Measurements from ENCODE around the gene GRIA4.
"Not testable (repeated sequence)": the region's sequence is repeated elsewhere in the genome, so short reads cannot be mapped to it uniquely, and the experiment has no call there.

Gene GRIA4

DNA sequence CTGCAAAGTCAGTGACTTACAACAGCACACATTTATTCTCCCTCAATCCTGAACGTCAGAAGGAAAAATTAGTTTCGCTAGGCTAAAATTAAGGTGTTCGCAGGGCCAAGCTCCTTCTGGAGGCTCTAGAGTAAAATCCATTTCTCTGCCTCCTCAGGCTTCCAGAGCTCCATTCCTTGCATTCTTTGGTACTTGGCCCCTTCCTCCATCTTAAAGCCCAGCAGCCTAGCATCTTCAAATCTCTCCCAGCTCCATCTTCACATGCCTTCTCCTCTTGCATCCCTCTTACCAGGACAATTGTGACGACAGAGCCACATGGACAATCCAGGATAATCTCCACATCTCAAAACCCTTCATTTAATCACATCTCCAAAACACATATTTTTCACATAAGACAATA, 165.0 kb downstream of the GRIA4 start:
- Histone ChIP-seq H3K27me3 (ENCODE audit: control insufficient read depth, insufficient read depth, low read length) (no peaks in the 10 kb centered on the region), H3K4me1 (ENCODE audit: control insufficient read depth, insufficient read depth, low read length) (no peaks in the 10 kb centered on the region), H3K9ac (ENCODE audit: low read length) (no peak overlapping the region), H3K9me3 (ENCODE audit: control insufficient read depth, low read length) (no peaks in the 10 kb centered on the region), H3K36me3 (ENCODE audit: control insufficient read depth, insufficient read depth, low read length) (no peaks in the 10 kb centered on the region), H3K4me3 (ENCODE audit: low read length) (no peak overlapping the region)

- H3K9me3 ChIP-seq (ENCODE audit: control insufficient read depth, low read length): no peaks in the 10 kb centered on the region
- H3K4me1 ChIP-seq (ENCODE audit: control insufficient read depth, insufficient read depth, low read length): no peaks in the 10 kb centered on the region
- no peak overlapping the region for H3K4me3 ChIP-seq (ENCODE audit: low read length)
- H3K36me3 ChIP-seq (ENCODE audit: control insufficient read depth, insufficient read depth, low read length): no peaks in the 10 kb centered on the region
- H3K9ac ChIP-seq (ENCODE audit: low read length): no peak overlapping the region
- no peaks in the 10 kb centered on the region for H3K27me3 ChIP-seq (ENCODE audit: control insufficient read depth, insufficient read depth, low read length)
These were observed 171.1 kb downstream of the GRIA4 start for GRCh38 chr11:105780781-105781525.

GRCh38 chr11:105781807-105782206, 171.9 kb downstream of the GRIA4 start:
- no peak overlapping the region for H3K9ac ChIP-seq (ENCODE audit: low read length)
- H3K36me3 ChIP-seq (ENCODE audit: control insufficient read depth, insufficient read depth, low read length): no peaks in the 10 kb centered on the region
- H3K4me3 ChIP-seq (ENCODE audit: low read length): no peak overlapping the region
- H3K27me3 ChIP-seq (ENCODE audit: control insufficient read depth, insufficient read depth, low read length): no peaks in the 10 kb centered on the region
- H3K9me3 ChIP-seq (ENCODE audit: control insufficient read depth, low read length): no peaks in the 10 kb centered on the region
- H3K4me1 ChIP-seq (ENCODE audit: control insufficient read depth, insufficient read depth, low read length): no peaks in the 10 kb centered on the region

- H3K9me3 ChIP-seq (ENCODE audit: control insufficient read depth, low read length): no peaks in the 10 kb centered on the region
- H3K36me3 ChIP-seq (ENCODE audit: control insufficient read depth, insufficient read depth, low read length): no peaks in the 10 kb centered on the region
These were observed 173.3 kb downstream of the GRIA4 start for GRCh38 chr11:105783216-105783615.

DNA sequence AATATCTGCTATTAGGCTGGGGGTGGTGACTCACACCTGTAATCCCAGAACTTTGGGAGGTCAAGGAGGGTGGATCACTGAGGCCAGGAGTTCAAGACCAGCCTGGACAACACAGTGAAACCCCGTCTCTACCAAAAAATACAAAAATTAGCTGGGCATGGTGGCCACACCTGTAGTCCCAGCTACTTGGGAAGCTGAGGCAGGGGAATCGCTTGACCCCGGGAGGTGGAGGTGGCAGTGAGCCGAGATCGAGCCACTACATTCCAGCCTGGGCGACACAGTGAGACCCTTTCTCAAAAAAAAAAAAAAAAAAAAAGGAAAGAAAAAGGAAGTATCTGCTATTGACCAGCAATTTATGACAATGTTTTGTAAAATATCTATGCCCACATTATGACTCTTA, 176.0 kb downstream of the GRIA4 start:
- H3K27me3 ChIP-seq (ENCODE audit: control insufficient read depth, insufficient read depth, low read length); H3K4me3 ChIP-seq (ENCODE audit: low read length); H3K36me3 ChIP-seq (ENCODE audit: control insufficient read depth, insufficient read depth, low read length); H3K9me3 ChIP-seq (ENCODE audit: control insufficient read depth, low read length); H3K9ac ChIP-seq (ENCODE audit: low read length); H3K4me1 ChIP-seq (ENCODE audit: control insufficient read depth, insufficient read depth, low read length): not testable (repeated sequence)

More at GRCh38 chr11:105783216-105783615, 173.3 kb downstream of the GRIA4 start:
- Histone ChIP-seq H3K4me3 (ENCODE audit: low read length) (no peak overlapping the region), H3K27me3 (ENCODE audit: control insufficient read depth, insufficient read depth, low read length) (no peaks in the 10 kb centered on the region), H3K9ac (ENCODE audit: low read length) (no peak overlapping the region), H3K4me1 (ENCODE audit: control insufficient read depth, insufficient read depth, low read length) (no peaks in the 10 kb centered on the region)

GRCh38 chr11:105786741-105787140, 176.9 kb downstream of the GRIA4 start:
- no peaks in the 10 kb centered on the region for H3K27me3 ChIP-seq (ENCODE audit: control insufficient read depth, insufficient read depth, low read length)
- H3K9me3 ChIP-seq (ENCODE audit: control insufficient read depth, low read length): no peaks in the 10 kb centered on the region
- no peaks in the 10 kb centered on the region for H3K36me3 ChIP-seq (ENCODE audit: control insufficient read depth, insufficient read depth, low read length)
- H3K4me3 ChIP-seq (ENCODE audit: low read length): no peak overlapping the region
- H3K4me1 ChIP-seq (ENCODE audit: control insufficient read depth, insufficient read depth, low read length): no peaks in the 10 kb centered on the region
- no peak overlapping the region for H3K9ac ChIP-seq (ENCODE audit: low read length)

- no peaks in the 10 kb centered on the region for H3K36me3 ChIP-seq (ENCODE audit: control insufficient read depth, insufficient read depth, low read length)
- no peaks in the 10 kb centered on the region for H3K27me3 ChIP-seq (ENCODE audit: control insufficient read depth, insufficient read depth, low read length)
- no peak overlapping the region for H3K4me3 ChIP-seq (ENCODE audit: low read length)
- no peak overlapping the region for H3K9ac ChIP-seq (ENCODE audit: low read length)
- no peaks in the 10 kb centered on the region for H3K4me1 ChIP-seq (ENCODE audit: control insufficient read depth, insufficient read depth, low read length)
- no peaks in the 10 kb centered on the region for H3K9me3 ChIP-seq (ENCODE audit: control insufficient read depth, low read length)
These were observed 179.9 kb downstream of the GRIA4 start for GRCh38 chr11:105789579-105790420.

DNA sequence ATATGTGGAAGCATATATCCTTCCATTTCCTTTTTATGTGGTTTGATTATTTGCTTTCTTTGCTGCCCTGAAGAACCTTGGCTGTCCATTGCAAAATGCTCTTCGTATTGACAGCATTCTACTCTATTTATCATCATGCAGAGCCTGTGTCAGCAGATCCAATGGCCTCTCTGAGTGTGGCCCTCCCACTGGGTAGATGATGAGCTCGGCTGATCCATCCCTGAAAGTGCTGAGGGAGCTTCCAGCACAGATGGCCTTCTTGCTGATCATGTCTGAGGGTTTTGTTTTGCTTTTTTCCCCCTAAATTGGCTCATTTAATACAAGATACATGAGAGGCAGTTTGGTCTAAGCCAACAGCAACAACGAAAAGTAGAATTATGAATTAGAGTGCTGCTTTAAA, 181.0 kb downstream of the GRIA4 start:
- Histone ChIP-seq H3K9ac (ENCODE audit: low read length) (no peak overlapping the region), H3K4me3 (ENCODE audit: low read length) (no peak overlapping the region), H3K36me3 (ENCODE audit: control insufficient read depth, insufficient read depth, low read length) (no peaks in the 10 kb centered on the region), H3K27me3 (ENCODE audit: control insufficient read depth, insufficient read depth, low read length) (no peaks in the 10 kb centered on the region), H3K4me1 (ENCODE audit: control insufficient read depth, insufficient read depth, low read length) (no peaks in the 10 kb centered on the region), H3K9me3 (ENCODE audit: control insufficient read depth, low read length) (no peaks in the 10 kb centered on the region)

DNA sequence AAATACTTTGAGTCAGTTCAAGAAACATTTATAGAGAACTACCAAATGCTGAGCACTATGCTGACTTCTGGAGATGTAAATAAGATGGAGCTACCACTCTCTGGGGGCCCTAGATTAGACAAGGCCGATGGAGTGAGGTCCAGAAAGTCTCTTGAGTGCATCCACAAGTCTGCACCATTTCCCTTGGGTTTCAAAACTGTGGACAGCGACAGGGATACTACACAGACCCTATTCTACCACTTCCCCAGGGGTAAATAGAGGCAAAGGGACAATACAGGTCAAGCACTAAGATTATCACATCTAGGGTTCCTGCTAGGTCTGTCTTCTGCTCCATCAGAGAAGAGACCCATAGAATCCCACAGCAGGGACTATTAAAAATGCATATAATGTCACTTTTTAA, 183.2 kb downstream of the GRIA4 start:
- Histone ChIP-seq H3K9me3 (ENCODE audit: control insufficient read depth, low read length) (no peaks in the 10 kb centered on the region), H3K4me3 (ENCODE audit: low read length) (no peak overlapping the region), H3K9ac (ENCODE audit: low read length) (no peak overlapping the region), H3K36me3 (ENCODE audit: control insufficient read depth, insufficient read depth, low read length) (no peaks in the 10 kb centered on the region), H3K4me1 (ENCODE audit: control insufficient read depth, insufficient read depth, low read length) (no peaks in the 10 kb centered on the region), H3K27me3 (ENCODE audit: control insufficient read depth, insufficient read depth, low read length) (no peaks in the 10 kb centered on the region)

DNA sequence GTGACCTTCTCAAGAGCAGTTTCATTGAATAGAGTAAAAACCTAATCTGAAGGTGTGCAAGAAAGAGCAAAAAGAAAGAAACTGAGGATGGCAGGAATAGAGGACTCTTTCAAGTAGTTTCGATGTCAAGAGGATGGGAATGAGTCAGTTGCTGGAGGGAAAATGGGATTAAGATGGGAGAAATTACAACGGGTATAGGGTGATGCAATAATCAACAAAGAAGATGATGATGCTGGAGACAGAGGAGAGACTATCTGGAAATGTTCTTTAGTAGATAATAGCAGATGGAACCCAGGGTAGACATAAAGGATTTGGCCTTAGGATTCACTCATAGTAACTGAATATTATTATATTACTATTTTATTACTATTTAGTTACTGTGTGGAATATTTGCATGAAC, 189.4 kb downstream of the GRIA4 start:
- no peak overlapping the region for H3K9ac ChIP-seq (ENCODE audit: low read length)
- H3K4me3 ChIP-seq (ENCODE audit: low read length): no peak overlapping the region
- no peaks in the 10 kb centered on the region for H3K27me3 ChIP-seq (ENCODE audit: control insufficient read depth, insufficient read depth, low read length)
- H3K4me1 ChIP-seq (ENCODE audit: control insufficient read depth, insufficient read depth, low read length): no peaks in the 10 kb centered on the region
- H3K9me3 ChIP-seq (ENCODE audit: control insufficient read depth, low read length): no peaks in the 10 kb centered on the region
- no peaks in the 10 kb centered on the region for H3K36me3 ChIP-seq (ENCODE audit: control insufficient read depth, insufficient read depth, low read length)

DNA sequence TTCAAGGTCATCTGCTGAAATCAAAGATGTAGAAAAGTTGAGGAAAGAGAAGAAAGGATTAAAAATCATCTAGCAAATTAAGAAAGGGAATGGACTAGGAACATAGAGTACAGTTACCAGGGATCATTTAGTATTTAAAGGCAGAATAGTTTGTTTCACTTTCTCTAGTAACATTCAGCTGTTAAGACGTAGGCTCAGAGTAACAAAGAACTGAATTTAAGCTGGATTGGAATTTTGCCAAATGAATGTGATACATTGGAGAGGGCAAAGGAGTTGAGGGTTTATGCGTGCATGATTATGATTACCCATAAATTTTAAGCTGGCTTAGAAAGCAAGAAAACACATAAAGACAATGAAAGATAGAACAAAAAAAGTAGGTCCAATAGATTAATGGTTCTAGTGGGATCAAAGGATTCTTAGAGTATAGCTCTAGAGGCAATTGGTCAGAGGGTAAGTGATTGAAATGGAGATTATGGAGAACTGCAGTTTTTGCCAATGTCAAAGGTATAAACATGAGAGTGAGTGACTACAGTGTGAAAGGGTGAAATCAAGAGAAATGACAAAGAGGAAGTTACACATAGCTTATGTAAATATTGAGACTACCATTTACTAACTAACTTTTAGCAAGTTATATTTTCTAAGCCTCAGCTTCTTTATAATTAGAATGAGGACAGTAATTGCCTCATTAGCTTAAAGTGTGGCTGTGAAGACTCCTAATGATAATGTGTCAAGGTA, 190.0 kb downstream of the GRIA4 start:
- Histone ChIP-seq H3K4me1 (ENCODE audit: control insufficient read depth, insufficient read depth, low read length) (no peaks in the 10 kb centered on the region), H3K36me3 (ENCODE audit: control insufficient read depth, insufficient read depth, low read length) (no peaks in the 10 kb centered on the region), H3K4me3 (ENCODE audit: low read length) (no peak overlapping the region), H3K9me3 (ENCODE audit: control insufficient read depth, low read length) (no peaks in the 10 kb centered on the region), H3K9ac (ENCODE audit: low read length) (no peak overlapping the region), H3K27me3 (ENCODE audit: control insufficient read depth, insufficient read depth, low read length) (no peaks in the 10 kb centered on the region)

- no peaks in the 10 kb centered on the region for H3K9me3 ChIP-seq (ENCODE audit: control insufficient read depth, low read length)
- no peak overlapping the region for H3K9ac ChIP-seq (ENCODE audit: low read length)
- no peaks in the 10 kb centered on the region for H3K27me3 ChIP-seq (ENCODE audit: control insufficient read depth, insufficient read depth, low read length)
- no peaks in the 10 kb centered on the region for H3K36me3 ChIP-seq (ENCODE audit: control insufficient read depth, insufficient read depth, low read length)
- no peak overlapping the region for H3K4me3 ChIP-seq (ENCODE audit: low read length)
- H3K4me1 ChIP-seq (ENCODE audit: control insufficient read depth, insufficient read depth, low read length): no peaks in the 10 kb centered on the region
These were observed 192.5 kb downstream of the GRIA4 start for GRCh38 chr11:105802390-105802789.

All from mucosa of stomach (tissue), 1 donor.